Measurements from ENCODE around the gene TIAM2. TPM values are rescaled to one million over a fixed set of nuclear protein-coding genes. Genes with fewer than 3 reads are reported as not detected.

TIAM2 gene
- total RNA-seq, 4 donors from 2014 or later, result 4.2 to 12.7 (median 7.5) TPM

DNA sequence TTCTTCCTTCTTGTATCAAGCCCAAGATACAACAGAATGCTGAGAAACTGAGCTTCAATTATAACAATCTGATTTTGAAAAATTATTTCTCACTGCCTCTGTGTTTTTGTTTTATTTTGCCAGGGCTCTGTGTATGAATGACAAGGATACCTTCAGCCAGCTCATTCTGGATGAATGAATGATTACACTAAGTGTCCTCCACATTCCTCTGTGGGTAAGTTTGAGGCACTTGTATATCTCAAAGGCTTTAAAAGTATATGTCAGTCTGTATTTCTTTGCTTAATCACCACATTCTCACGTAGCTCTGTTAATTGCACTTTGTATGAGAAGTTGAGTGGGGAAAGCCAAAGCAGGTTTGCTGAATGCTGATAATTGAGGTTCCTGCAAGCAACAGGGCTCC lies 95.1 kb downstream of the TIAM2 start:
- Histone ChIP-seq H3K36me3 (no peaks in the 10 kb centered on the region), H3K27me3 (no peaks in the 10 kb centered on the region), H3K9me3 (no peaks in the 10 kb centered on the region), H3K4me3 (no peak overlapping the region), H3K27ac (no peak overlapping the region), H3K4me1 (no peaks in the 10 kb centered on the region)
- DNase-seq, result no peak
- in situ Hi-C loops (cut with MboI; ENCODE audit: low pct_ligation_motif_present in 1 of 4, low pct_unique_long_range_greater_than_20kb in 1 of 4, low sequenced_read_pairs in 3 of 4), result no loop called here
- TF ChIP-seq CTCF (IDR thresholded peaks at IDR 0.05) (no peak), EP300 (IDR thresholded peaks at IDR 0.05; ENCODE audit: low read depth) (no peak), POLR2A (IDR thresholded peaks at IDR 0.05) (no peak), POLR2AphosphoS5 (IDR thresholded peaks at IDR 0.05) (no peak)
- 56 to 73% methylated on average over 1 of the region's 1 CpG for WGBS, 2 donors (ENCODE audit: low coverage in 1 of 2)
- intact Hi-C loops (cut with DNase I; ENCODE audit: low total_unique reads), result no loop called here

GRCh38 chr6:155091756-155092155 lies 96.6 kb downstream of the TIAM2 start:
- no peak overlapping the region for H3K27ac ChIP-seq
- TF ChIP-seq POLR2A (IDR thresholded peaks at IDR 0.05) (no peak), CTCF (IDR thresholded peaks at IDR 0.05) (no peak), EP300 (IDR thresholded peaks at IDR 0.05; ENCODE audit: low read depth) (no peak)
- in situ Hi-C loops (cut with MboI; ENCODE audit: low pct_ligation_motif_present in 1 of 4, low pct_unique_long_range_greater_than_20kb in 1 of 4, low sequenced_read_pairs in 3 of 4), result no loop called here
- intact Hi-C loops (cut with DNase I; ENCODE audit: low total_unique reads), result no loop called here
- no peaks in the 10 kb centered on the region for H3K36me3 ChIP-seq
- no peaks in the 10 kb centered on the region for H3K4me1 ChIP-seq
- no peaks in the 10 kb centered on the region for H3K9me3 ChIP-seq
- DNase-seq, result no peak
- H3K4me3 ChIP-seq, result no peak overlapping the region
- no peaks in the 10 kb centered on the region for H3K27me3 ChIP-seq
- WGBS, 2 donors (ENCODE audit: low coverage in 1 of 2), result 94 to 100% methylated on average over 1 to 10 of the region's 10 CpGs

DNA sequence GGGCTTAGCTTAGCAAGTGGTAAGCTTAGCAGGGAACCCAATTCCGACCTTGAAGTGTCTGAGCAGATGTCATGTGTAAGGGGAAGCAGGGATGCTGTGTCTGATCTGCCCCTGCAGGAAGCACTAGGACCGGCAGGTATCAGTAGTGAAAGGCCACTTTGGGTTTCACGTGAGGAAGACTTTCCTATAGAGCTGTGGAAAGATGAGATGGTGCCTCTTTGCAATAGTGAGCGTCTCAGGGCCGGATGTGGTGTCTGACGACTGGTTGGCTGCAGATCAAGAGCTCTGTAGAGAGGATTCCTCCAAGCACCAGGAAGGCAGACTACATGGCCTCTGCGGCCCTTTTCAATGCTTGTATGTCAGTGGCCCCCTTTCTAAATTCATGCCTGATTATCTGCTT lies 98.3 kb downstream of the TIAM2 start:
- no peaks in the 10 kb centered on the region for H3K4me1 ChIP-seq
- no peak for DNase-seq
- H3K27ac ChIP-seq, result no peak overlapping the region
- in situ Hi-C loops (cut with MboI; ENCODE audit: low pct_ligation_motif_present in 1 of 4, low pct_unique_long_range_greater_than_20kb in 1 of 4, low sequenced_read_pairs in 3 of 4), result no loop called here
- no peaks in the 10 kb centered on the region for H3K9me3 ChIP-seq
- H3K27me3 ChIP-seq, result no peaks in the 10 kb centered on the region
- no peak overlapping the region for H3K4me3 ChIP-seq
- intact Hi-C loops (cut with DNase I; ENCODE audit: low total_unique reads), result no loop called here
- WGBS, 2 donors (ENCODE audit: low coverage in 1 of 2), result 81 to 86% methylated on average over 2 to 7 of the region's 7 CpGs
- TF ChIP-seq EP300 (IDR thresholded peaks at IDR 0.05; ENCODE audit: low read depth) (no peak), CTCF (IDR thresholded peaks at IDR 0.05) (no peak), POLR2AphosphoS5 (IDR thresholded peaks at IDR 0.05) (no peak), POLR2A (IDR thresholded peaks at IDR 0.05) (no peak)
- no peaks in the 10 kb centered on the region for H3K36me3 ChIP-seq

GRCh38 chr6:155100087-155100486 lies 105.0 kb downstream of the TIAM2 start:
- in situ Hi-C loops (cut with MboI; ENCODE audit: low pct_ligation_motif_present in 1 of 4, low pct_unique_long_range_greater_than_20kb in 1 of 4, low sequenced_read_pairs in 3 of 4), result no loop called here
- 71 to 75% methylated on average over 5 to 8 of the region's 8 CpGs for WGBS, 2 donors (ENCODE audit: low coverage in 1 of 2)

More at GRCh38 chr6:155100087-155100486, 105.0 kb downstream of the TIAM2 start:
- Histone ChIP-seq H3K27ac (no peak overlapping the region), H3K4me1 (no peaks in the 10 kb centered on the region), H3K36me3 (no peaks in the 10 kb centered on the region), H3K27me3 (no peaks in the 10 kb centered on the region), H3K9me3 (no peaks in the 10 kb centered on the region), H3K4me3 (no peak overlapping the region)
- TF ChIP-seq POLR2AphosphoS5 (IDR thresholded peaks at IDR 0.05), result no peak
- no peak for TF ChIP-seq CTCF (IDR thresholded peaks at IDR 0.05)
- no peak for TF ChIP-seq EP300 (IDR thresholded peaks at IDR 0.05; ENCODE audit: low read depth)
- TF ChIP-seq POLR2A (IDR thresholded peaks at IDR 0.05), result no peak
- DNase-seq, result no peak
- intact Hi-C loops (cut with DNase I; ENCODE audit: low total_unique reads), result no loop called here

Data from transverse colon (tissue), 4 donors.